ENCODE results near the gene MACROD1. TPM values are rescaled to one million over a fixed set of nuclear protein-coding genes. Genes with fewer than 3 reads are reported as not detected.

Gene MACROD1
- total and polyA plus RNA-seq, 2 donors (not counting 1 experiment from before 2014, with no cell fraction given) = 2.7 to 8.6 TPM

- no peak for ATAC-seq (ENCODE audit: low read depth)
- intact Hi-C loops (cut with micrococcal nuclease) = no loop called here
- Histone ChIP-seq H3K27ac (ENCODE audit: low read length in 2 of 2) (no peak overlapping the region), H2AFZ (ENCODE audit: insufficient read depth, low read depth, low read length, poor library complexity, severe bottlenecking) (no peak overlapping the region), H3K36me3 (replicated peaks in 1 of 2; ENCODE audit: control extremely low read depth in 1 of 2, control insufficient read depth in 1 of 2, extremely low read depth in 1 of 2, insufficient read depth in 2 of 2, low read length in 1 of 2) (no peaks in the 10 kb centered on the region), H3K79me2 (ENCODE audit: control insufficient read depth, insufficient read depth, low read length) (no peaks in the 10 kb centered on the region), H3K4me2 (replicated peaks; ENCODE audit: low read depth, low read length, poor library complexity, severe bottlenecking) (no peak overlapping the region), H4K20me1 (ENCODE audit: control insufficient read depth, insufficient read depth, low read length, poor library complexity, severe bottlenecking) (no peaks in the 10 kb centered on the region), H3K4me3 (ENCODE audit: control extremely low read depth in 1 of 5, extremely low read depth in 1 of 5, insufficient read depth in 1 of 5, low read depth in 2 of 5, low read length in 4 of 5) (no peak overlapping the region), H3K4me1 (ENCODE audit: control insufficient read depth in 2 of 2, insufficient read depth in 2 of 2, low read length in 2 of 2) (no peaks in the 10 kb centered on the region), H3K27me3 (replicated peaks in 1 of 4; ENCODE audit: control extremely low read depth in 1 of 4, control insufficient read depth in 3 of 4, insufficient read depth in 4 of 4, low read length in 3 of 4) (no peaks in the 10 kb centered on the region), H3K9me3 (ENCODE audit: control extremely low read depth in 1 of 3, control insufficient read depth in 2 of 3, insufficient read depth in 1 of 3, low read length in 2 of 3) (no peaks in the 10 kb centered on the region), H3K9ac (ENCODE audit: low read length) (no peak overlapping the region)
- H3K27me3 Mint-ChIP-seq = peaks cover 8% of the 10 kb centered on the region
- ChIA-PET CTCF (no interaction called here), POLR2A (no interaction called here)
- no peak overlapping the region for H3K4me3 Mint-ChIP-seq
- H3K9me3 Mint-ChIP-seq (ENCODE audit: insufficient read depth) = no peaks in the 10 kb centered on the region
- no peak overlapping the region for H3K27ac Mint-ChIP-seq
- no peak for TF ChIP-seq CTCF (IDR thresholded peaks at IDR 0.05)
- TF ChIP-seq EZH2 (IDR thresholded peaks at IDR 0.05; ENCODE audit: borderline replicate concordance, insufficient read depth, low read depth, low read length, poor library complexity, severe bottlenecking) = no peak
- 92% methylated on average over 9 of the region's 15 CpGs for WGBS (ENCODE audit: insufficient coverage)
- no peak for DNase-seq
- no peaks in the 10 kb centered on the region for H3K4me1 Mint-ChIP-seq
Observed at GRCh38 chr11:64128255-64129006, 37.5 kb downstream of the MACROD1 start.

GRCh38 chr11:64127267-64128072 is 38.4 kb downstream of the MACROD1 start:
- no peak overlapping the region for H3K4me3 Mint-ChIP-seq
- H3K9me3 Mint-ChIP-seq (ENCODE audit: insufficient read depth) = no peaks in the 10 kb centered on the region
- TF ChIP-seq EZH2 (IDR thresholded peaks at IDR 0.05; ENCODE audit: borderline replicate concordance, insufficient read depth, low read depth, low read length, poor library complexity, severe bottlenecking) = no peak
- no peak for TF ChIP-seq CTCF (IDR thresholded peaks at IDR 0.05)
- Histone ChIP-seq H3K36me3 (replicated peaks in 1 of 2; ENCODE audit: control extremely low read depth in 1 of 2, control insufficient read depth in 1 of 2, extremely low read depth in 1 of 2, insufficient read depth in 2 of 2, low read length in 1 of 2) (no peaks in the 10 kb centered on the region), H3K9me3 (ENCODE audit: control extremely low read depth in 1 of 3, control insufficient read depth in 2 of 3, insufficient read depth in 1 of 3, low read length in 2 of 3) (no peaks in the 10 kb centered on the region), H2AFZ (ENCODE audit: insufficient read depth, low read depth, low read length, poor library complexity, severe bottlenecking) (no peak overlapping the region), H3K4me1 (ENCODE audit: control insufficient read depth in 2 of 2, insufficient read depth in 2 of 2, low read length in 2 of 2) (no peaks in the 10 kb centered on the region), H3K9ac (ENCODE audit: low read length) (no peak overlapping the region), H3K27me3 (replicated peaks in 1 of 4; ENCODE audit: control extremely low read depth in 1 of 4, control insufficient read depth in 3 of 4, insufficient read depth in 4 of 4, low read length in 3 of 4) (no peaks in the 10 kb centered on the region), H4K20me1 (ENCODE audit: control insufficient read depth, insufficient read depth, low read length, poor library complexity, severe bottlenecking) (no peaks in the 10 kb centered on the region), H3K4me2 (replicated peaks; ENCODE audit: low read depth, low read length, poor library complexity, severe bottlenecking) (no peak overlapping the region), H3K79me2 (ENCODE audit: control insufficient read depth, insufficient read depth, low read length) (no peaks in the 10 kb centered on the region), H3K27ac (ENCODE audit: low read length in 2 of 2) (no peak overlapping the region), H3K4me3 (ENCODE audit: control extremely low read depth in 1 of 5, extremely low read depth in 1 of 5, insufficient read depth in 1 of 5, low read depth in 2 of 5, low read length in 4 of 5) (no peak overlapping the region)
- no peaks in the 10 kb centered on the region for H3K4me1 Mint-ChIP-seq
- peaks cover 6% of the 10 kb centered on the region for H3K27me3 Mint-ChIP-seq
- no peak for DNase-seq
- CTCF ChIA-PET = no interaction called here
- no peak overlapping the region for H3K27ac Mint-ChIP-seq
- intact Hi-C loops (cut with micrococcal nuclease) = no loop called here
- POLR2A ChIA-PET = no interaction called here
- no peak for ATAC-seq (ENCODE audit: low read depth)
- WGBS (ENCODE audit: insufficient coverage) = 94% methylated on average over 15 of the region's 24 CpGs

All from B cell (primary cell).